T-cell (primary cell): ENCODE results near the gene LRP1B. TPM values are rescaled to one million over a fixed set of nuclear protein-coding genes. Genes with fewer than 3 reads are reported as not detected.
"Not testable (repeated sequence)": the region's sequence is repeated elsewhere in the genome, so short reads cannot be mapped to it uniquely, and the experiment has no call there.

Experiments
- ATAC-seq, 4 experiments: fragments of 200-7000 bp in 3 of 4; fragments of 150-1000 bp in 1 of 4; cut with Tn5 transposase; replicated peaks in 1 of 4; 1 replicate in 3 of 4; 2 replicates in 1 of 4; pipeline ENCODE4 v1.10.0; 2021; ENCODE audit warnings: moderate library complexity in 3 of 4, mild to moderate bottlenecking in 2 of 4, moderate number of reproducible peaks in 1 of 4
- CTCF ChIA-PET, 2 donors: fragments of 300-600 bp; sonication (Branson Sonifier 250); formaldehyde crosslinking; loops; one replicate each; lab custom pipeline; 2022; ENCODE audit warnings: antibody characterized with exemption in 2 of 2; lab: Charles Lee
- POLR2A ChIA-PET, 2 donors: fragments of 300-600 bp; sonication (Branson Sonifier 250); formaldehyde crosslinking; loops; one replicate each; lab custom pipeline; 2022; ENCODE audit warnings: antibody characterized with exemption in 2 of 2; lab: Charles Lee
- DNase-seq, 35 experiments: peaks; one replicate each; pipeline versions ENCODE4 v3.0.0 to v3.0.0-alpha.2; 2013 to 2023
- H3K27ac ChIP-seq: one replicate; pipeline ENCODE4 v1.5.1; 2013; ENCODE audit warnings: low read length
- H3K27me3 ChIP-seq, 2 experiments: replicated peaks in 1 of 2; 1 replicate in 1 of 2; 2 replicates in 1 of 2; pipeline versions ENCODE4 v1.6.1 to v1.7.0; 2013; ENCODE audit warnings: low read length in 1 of 2, mixed read lengths in 1 of 2; ENCODE audit not compliant: control insufficient read depth in 2 of 2, insufficient read depth in 2 of 2; ENCODE audit errors: extremely low read depth in 1 of 2
- H3K36me3 ChIP-seq, 2 donors: 1 replicate in 1 of 2; 2 replicates in 1 of 2; pipeline versions ENCODE4 v1.6.1 to v1.7.0; 2013; ENCODE audit warnings: low read length in 1 of 2; ENCODE audit not compliant: control insufficient read depth in 2 of 2, insufficient read depth in 1 of 2; ENCODE audit errors: extremely low read depth in 1 of 2
- H3K4me1 ChIP-seq, 2 experiments: 1 replicate in 1 of 2; 2 replicates in 1 of 2; pipeline versions ENCODE4 v1.6.1 to v1.7.0; 2013; ENCODE audit warnings: low read length in 2 of 2, mixed read lengths in 1 of 2; ENCODE audit not compliant: insufficient read depth in 2 of 2, control insufficient read depth in 1 of 2; ENCODE audit errors: extremely low read depth in 1 of 2
- H3K4me3 ChIP-seq, 2 donors: 1 replicate in 1 of 2; 2 replicates in 1 of 2; pipeline versions ENCODE4 v1.5.1 to v1.7.0; 2013; ENCODE audit warnings: mild to moderate bottlenecking in 2 of 2, low read length in 1 of 2, moderate library complexity in 1 of 2; ENCODE audit not compliant: control insufficient read depth in 1 of 2; ENCODE audit errors: extremely low read depth in 1 of 2
- H3K9me3 ChIP-seq: 2 replicates; pipeline ENCODE4 v1.7.0; 2013
- H3K27ac Mint-ChIP-seq, 2 donors: one replicate each; pipeline ENCODE4 v1.8.0; 2020 to 2021; ENCODE audit warnings: mild to moderate bottlenecking in 2 of 2, mixed read lengths in 2 of 2
- H3K27me3 Mint-ChIP-seq, 2 donors: one replicate each; pipeline ENCODE4 v1.8.0; 2021 to 2022; ENCODE audit warnings: mixed read lengths in 2 of 2
- H3K36me3 Mint-ChIP-seq: one replicate; pipeline ENCODE4 v1.8.0; 2021; ENCODE audit warnings: mixed read lengths
- H3K4me1 Mint-ChIP-seq, 3 donors: one replicate each; pipeline ENCODE4 v1.8.0; 2020 to 2022; ENCODE audit warnings: mixed read lengths in 3 of 3, mild to moderate bottlenecking in 1 of 3
- H3K4me3 Mint-ChIP-seq, 3 donors: one replicate each; pipeline ENCODE4 v1.8.0; 2020 to 2022; ENCODE audit warnings: mild to moderate bottlenecking in 3 of 3, mixed read lengths in 3 of 3, moderate library complexity in 3 of 3
- H3K9me3 Mint-ChIP-seq, 3 donors: one replicate each; pipeline ENCODE4 v1.8.0; 2020 to 2022; ENCODE audit warnings: mixed read lengths in 3 of 3
- WGBS: methylation state at CpG from one replicate; pipeline ENCODE4 v1.1.5; 2013; ENCODE audit warnings: missing lambda C conversion rate; ENCODE audit not compliant: insufficient coverage; 5-methylcytosine and 5-hydroxymethylcytosine counted together
- total RNA-seq, 35 experiments: library from RNA in 6 of 35; stranded (reverse) in 6 of 35; fragments of 120-200 nt in 1 of 35; gene quantifications; one replicate each; pipeline versions ENCODE4 v1.2.1 to v1.2.4 and lab custom pipeline; 2013 to 2026

The LRP1B gene
- total RNA-seq, 5 donors from 2014 or later (not counting 1 experiment from before 2014, with no cell fraction given): not detected

GRCh38 chr2:140972724-140973123, 1158.1 kb downstream of the LRP1B start:
- ATAC-seq: no peak
- WGBS: no CpG with 5 or more reads among the region's 1 CpG
- Histone ChIP-seq H3K27me3 (no peaks in the 10 kb centered on the region), H3K36me3 (no peaks in the 10 kb centered on the region), H3K27ac (no peak overlapping the region), H3K4me3 (no peak overlapping the region), H3K9me3 (no peaks in the 10 kb centered on the region), H3K4me1 (no peaks in the 10 kb centered on the region)
- Mint-ChIP-seq H3K4me3 (no peak overlapping the region), H3K36me3 (no peaks in the 10 kb centered on the region), H3K9me3 (peaks cover 17 to 41% (median 20%) of the 10 kb centered on the region in 3 donors), H3K27ac (no peak overlapping the region), H3K4me1 (no peaks in the 10 kb centered on the region), H3K27me3 (no peaks in the 10 kb centered on the region)
- DNase-seq: no peak
- CTCF ChIA-PET: no interaction called here
- POLR2A ChIA-PET: no interaction called here

- H3K4me3 ChIP-seq, H3K4me1 Mint-ChIP-seq, DNase-seq, H3K36me3 Mint-ChIP-seq, H3K27ac Mint-ChIP-seq, ATAC-seq, H3K4me1 ChIP-seq, H3K4me3 Mint-ChIP-seq, H3K27ac ChIP-seq, CTCF ChIA-PET, H3K27me3 Mint-ChIP-seq, POLR2A ChIA-PET, H3K9me3 ChIP-seq, H3K36me3 ChIP-seq, H3K27me3 ChIP-seq: not testable (repeated sequence)
- peaks cover 11 to 18% (median 12%) of the 10 kb centered on the region in 3 donors for H3K9me3 Mint-ChIP-seq
- WGBS: 90% methylated on average over 4 of the region's 11 CpGs
Measured at GRCh38 chr2:140964324-140964723, 1166.5 kb downstream of the LRP1B start.

- H3K4me3 ChIP-seq: no peak overlapping the region
- H3K27ac ChIP-seq: no peak overlapping the region
- CTCF ChIA-PET: no interaction called here
- H3K27me3 ChIP-seq: no peaks in the 10 kb centered on the region
- H3K4me3 Mint-ChIP-seq: no peak overlapping the region
- no peaks in the 10 kb centered on the region for H3K9me3 ChIP-seq
- H3K27me3 Mint-ChIP-seq: no peaks in the 10 kb centered on the region
- WGBS: no CpG with 5 or more reads among the region's 1 CpG
- no peak overlapping the region for H3K27ac Mint-ChIP-seq
- H3K36me3 Mint-ChIP-seq: no peaks in the 10 kb centered on the region
- H3K4me1 Mint-ChIP-seq: no peaks in the 10 kb centered on the region
- no peaks in the 10 kb centered on the region for H3K4me1 ChIP-seq
- DNase-seq (no peak), ATAC-seq (no peak)
- POLR2A ChIA-PET: no interaction called here
- H3K9me3 Mint-ChIP-seq: peaks cover 6 to 20% (median 13%) of the 10 kb centered on the region in 3 donors
- no peaks in the 10 kb centered on the region for H3K36me3 ChIP-seq
Measured at GRCh38 chr2:140949932-140950331, 1180.9 kb downstream of the LRP1B start.

- no peak for DNase-seq
- CTCF ChIA-PET: no interaction called here
- no peaks in the 10 kb centered on the region for H3K27me3 Mint-ChIP-seq
- ATAC-seq: no peak
- no peak overlapping the region for H3K4me3 Mint-ChIP-seq
- no peaks in the 10 kb centered on the region for H3K36me3 Mint-ChIP-seq
- Histone ChIP-seq H3K9me3 (no peaks in the 10 kb centered on the region), H3K4me3 (no peak overlapping the region), H3K36me3 (no peaks in the 10 kb centered on the region), H3K27ac (no peak overlapping the region), H3K4me1 (no peaks in the 10 kb centered on the region), H3K27me3 (no peaks in the 10 kb centered on the region)
- WGBS: no CpG with 5 or more reads among the region's 4 CpGs
- POLR2A ChIA-PET: no interaction called here
- no peaks in the 10 kb centered on the region for H3K4me1 Mint-ChIP-seq
- no peak overlapping the region for H3K27ac Mint-ChIP-seq
- H3K9me3 Mint-ChIP-seq: peaks cover 6 to 29% (median 19%) of the 10 kb centered on the region in 3 donors
Measured at GRCh38 chr2:140947236-140947635, 1183.6 kb downstream of the LRP1B start.

- no peak overlapping the region for H3K4me3 ChIP-seq
- Mint-ChIP-seq H3K27ac (no peak overlapping the region), H3K4me1 (no peaks in the 10 kb centered on the region), H3K9me3 (peaks cover 3 to 34% (median 22%) of the 10 kb centered on the region in 3 donors), H3K27me3 (no peaks in the 10 kb centered on the region), H3K36me3 (no peaks in the 10 kb centered on the region), H3K4me3 (no peak overlapping the region)
- H3K27ac ChIP-seq: no peak overlapping the region
- DNase-seq (no peak), ATAC-seq (no peak)
- H3K4me1 ChIP-seq: no peaks in the 10 kb centered on the region
- CTCF ChIA-PET: no interaction called here
- H3K36me3 ChIP-seq: no peaks in the 10 kb centered on the region
- no peaks in the 10 kb centered on the region for H3K9me3 ChIP-seq
- POLR2A ChIA-PET: no interaction called here
- H3K27me3 ChIP-seq: no peaks in the 10 kb centered on the region
Measured at GRCh38 chr2:140943867-140944266, 1186.9 kb downstream of the LRP1B start.

- peaks cover 3 to 36% (median 20%) of the 10 kb centered on the region in 3 donors for H3K9me3 Mint-ChIP-seq
- H3K4me1 ChIP-seq: no peaks in the 10 kb centered on the region
- no peaks in the 10 kb centered on the region for H3K4me1 Mint-ChIP-seq
- H3K27ac ChIP-seq: no peak overlapping the region
- H3K27ac Mint-ChIP-seq: no peak overlapping the region
- POLR2A ChIA-PET: no interaction called here
- no peaks in the 10 kb centered on the region for H3K27me3 ChIP-seq
- H3K27me3 Mint-ChIP-seq: no peaks in the 10 kb centered on the region
- CTCF ChIA-PET: no interaction called here
- H3K4me3 ChIP-seq: no peak overlapping the region
- DNase-seq (no peak), ATAC-seq (no peak)
- no peak overlapping the region for H3K4me3 Mint-ChIP-seq
- no peaks in the 10 kb centered on the region for H3K36me3 ChIP-seq
- H3K36me3 Mint-ChIP-seq: no peaks in the 10 kb centered on the region
- H3K9me3 ChIP-seq: no peaks in the 10 kb centered on the region
- WGBS: 100% methylated on average over 1 of the region's 2 CpGs
Measured at GRCh38 chr2:140942284-140942683, 1188.5 kb downstream of the LRP1B start.

- Mint-ChIP-seq H3K9me3 (peaks cover 8 to 13% (median 11%) of the 10 kb centered on the region in 3 donors), H3K4me3 (no peak overlapping the region), H3K36me3 (no peaks in the 10 kb centered on the region), H3K27me3 (no peaks in the 10 kb centered on the region), H3K4me1 (no peaks in the 10 kb centered on the region), H3K27ac (no peak overlapping the region)
- Histone ChIP-seq H3K36me3 (no peaks in the 10 kb centered on the region), H3K4me1 (no peaks in the 10 kb centered on the region), H3K27me3 (no peaks in the 10 kb centered on the region), H3K4me3 (no peak overlapping the region), H3K9me3 (no peaks in the 10 kb centered on the region), H3K27ac (no peak overlapping the region)
- DNase-seq: no peak
- WGBS: 100% methylated on average over 3 of the region's 5 CpGs
- ATAC-seq: no peak
- CTCF ChIA-PET: no interaction called here
- POLR2A ChIA-PET: no interaction called here
Measured at GRCh38 chr2:140929849-140930248, 1201.0 kb downstream of the LRP1B start.
